K562 (cell line): ENCODE results near the gene FAM222A. TPM values are rescaled to one million over a fixed set of nuclear protein-coding genes. Genes with fewer than 3 reads are reported as not detected.

Experiments
- ATAC-seq: fragments of 200-7000 bp; cut with Tn5 transposase; 3 replicates; pipeline ENCODE4 v1.9.1; 2020; ENCODE audit warnings: moderate library complexity
- BruUV-seq: library from RNA; stranded (reverse); fragments of 400-500 nt; replicated peaks from 2 replicates; lab custom pipeline; 2021; lab: Mats Ljungman, UMichigan
- CTCF ChIA-PET: fragments of 300-600 bp; formaldehyde crosslinking; extraction: SDS; loops from one replicate; lab custom pipeline; 2021; ENCODE audit warnings: low intra/inter-chr PET ratio; lab: Yijun Ruan, JAX
- POLR2A ChIA-PET: fragments of 300-600, 350-650 bp; sonication (Branson Sonifier 250); formaldehyde crosslinking; extraction: SDS; loops from one replicate; lab custom pipeline; 2021; ENCODE audit warnings: antibody characterized with exemption, inconsistent platforms; lab: Yijun Ruan, JAX
- DNase-seq, 4 experiments: peaks; one replicate each; pipeline versions ENCODE4 v3.0.0 to v3.0.0-alpha.2; 2011 to 2018; ENCODE audit warnings: low spot score in 3 of 4, mixed read lengths in 3 of 4; ENCODE audit errors: extremely low read depth in 1 of 4
- FAIRE-seq: peaks from 2 replicates; lab custom pipeline; 2011; peaks lifted over from hg19 to GRCh38; lab: Jason Lieb, UNC
- H2AFZ ChIP-seq: 2 replicates; pipeline ENCODE4 v1.6.0; 2011; ENCODE audit warnings: low read depth, low read length, control low read depth, inconsistent platforms
- H3K27ac ChIP-seq: fragments of 200-600 bp; 3 replicates; pipeline ENCODE4 v1.8.0; 2011; ENCODE audit warnings: low read depth, mild to moderate bottlenecking, control low read depth, inconsistent platforms, low read length, moderate library complexity, mixed read lengths; ENCODE audit errors: extremely low read depth
- H3K27me3 ChIP-seq, 2 experiments: fragments of 300-600 bp in 1 of 2; 2 replicates in 1 of 2; 3 replicates in 1 of 2; pipeline versions ENCODE4 v1.6.0 to v1.8.0; 2011; ENCODE audit warnings: inconsistent platforms in 2 of 2, low read length in 2 of 2, mild to moderate bottlenecking in 1 of 2, mixed read lengths in 1 of 2, moderate library complexity in 1 of 2; ENCODE audit not compliant: control insufficient read depth in 2 of 2, insufficient read depth in 2 of 2
- H3K36me3 ChIP-seq: fragments of 300-600 bp; 3 replicates; pipeline ENCODE4 v1.8.0; 2011; ENCODE audit warnings: mild to moderate bottlenecking, low read length, inconsistent platforms; ENCODE audit not compliant: control insufficient read depth, insufficient read depth
- H3K4me1 ChIP-seq, 2 experiments: fragments of 200-600 bp in 1 of 2; replicated peaks in 1 of 2; 2 replicates in 1 of 2; 3 replicates in 1 of 2; pipeline versions ENCODE4 v1.5.1 to v1.8.0; 2011; ENCODE audit warnings: inconsistent platforms in 2 of 2, low read length in 2 of 2, mild to moderate bottlenecking in 1 of 2, mixed read lengths in 1 of 2, moderate library complexity in 1 of 2; ENCODE audit not compliant: control insufficient read depth in 2 of 2, insufficient read depth in 2 of 2
- H3K4me2 ChIP-seq: 2 replicates; pipeline ENCODE4 v1.6.1; 2011; ENCODE audit warnings: low read length, control low read depth, inconsistent platforms, mixed read lengths; ENCODE audit not compliant: insufficient read depth
- H3K4me3 ChIP-seq: fragments of 200-600 bp; sonication (generic), shearing (Covaris generic); 2 replicates; pipeline ENCODE4 v1.5.1; 2016; ENCODE audit warnings: control low read depth, inconsistent platforms
- H3K79me2 ChIP-seq: fragments of 200-600 bp; 3 replicates; pipeline ENCODE4 v1.8.0; 2011; ENCODE audit warnings: low read length, inconsistent platforms; ENCODE audit not compliant: control insufficient read depth, insufficient read depth
- H3K9ac ChIP-seq, 2 experiments: 2 replicates each; pipeline versions ENCODE4 v1.6.0 to v1.6.1; 2011; ENCODE audit warnings: low read depth in 2 of 2, low read length in 2 of 2, control low read depth in 1 of 2, inconsistent platforms in 1 of 2, mild to moderate bottlenecking in 1 of 2, mixed read lengths in 1 of 2; ENCODE audit not compliant: insufficient read depth in 1 of 2
- H3K9me1 ChIP-seq: one replicate; pipeline ENCODE4 v1.6.0; 2011; ENCODE audit warnings: inconsistent platforms, mild to moderate bottlenecking, low read length, moderate library complexity; ENCODE audit not compliant: control insufficient read depth, insufficient read depth
- H3K9me3 ChIP-seq: replicated peaks from 2 replicates; pipeline ENCODE4 v1.5.1; 2011; ENCODE audit warnings: low read depth, low read length, inconsistent platforms; ENCODE audit not compliant: control insufficient read depth, insufficient read depth
- H4K20me1 ChIP-seq: replicated peaks from 2 replicates; pipeline ENCODE4 v1.6.1; 2011; ENCODE audit warnings: low read length, inconsistent platforms, mixed read lengths; ENCODE audit not compliant: control insufficient read depth, insufficient read depth
- BHLHE40 ChIP-seq: IDR thresholded peaks from 2 replicates; pipeline ENCODE4 v1.6.1; 2011; ENCODE audit warnings: low read length, improper control_type of control experiment
- FOXK2 ChIP-seq, 2 experiments: fragments of 450-650 bp; IDR thresholded peaks in 1 of 2; conservative IDR thresholded peaks in 1 of 2; 2 replicates each; pipeline ENCODE4 v1.6.1; 2016; ENCODE audit warnings: low read depth in 2 of 2, mild to moderate bottlenecking in 1 of 2
- PHB ChIP-seq: fragments of 250-450 bp; sonication (Bioruptor Pico); IDR thresholded peaks from 2 replicates; pipeline ENCODE4 v1.5.0; 2021
- TGIF2 ChIP-seq: sonication (generic); formaldehyde crosslinking; IDR thresholded peaks from 2 replicates; pipeline ENCODE4 v1.8.1; 2022; ENCODE audit warnings: mild to moderate bottlenecking, missing genetic modification reagents, moderate library complexity
- ZC3H11A ChIP-seq: IDR thresholded peaks from 2 replicates; pipeline ENCODE4 v1.6.1; 2012; ENCODE audit warnings: low read depth, low read length, improper control_type of control experiment
- ZNF197 ChIP-seq: fragments of 200-800 bp; sonication (Bioruptor generic); IDR thresholded peaks from 2 replicates; pipeline ENCODE4 v1.6.1; 2016; ENCODE audit warnings: low read depth, missing genetic modification characterization, missing compliant biosample characterization
- WGBS: fragments of 100-300 bp; shearing (Covaris generic); methylation state at CpG from one replicate; pipeline ENCODE4 v1.1.6; 2016; ENCODE audit warnings: low coverage, mixed read lengths; ENCODE audit not compliant: insufficient coverage; ENCODE audit errors: missing lambda C conversion rate; 5-methylcytosine and 5-hydroxymethylcytosine counted together
- in situ Hi-C: fragments of 300-500 bp; cut with MboI; formaldehyde crosslinking; loops from 4 replicates; pipeline ENCODE4 v1.15.0; 2018; ENCODE audit warnings: inconsistent platforms, mixed read lengths
- intact Hi-C: fragments of 100-400 bp; cut with micrococcal nuclease; formaldehyde crosslinking; loops from 2 replicates; pipeline ENCODE4 v1.14.2; 2022
- polyA plus RNA-seq, 8 experiments: library from polyadenylated mRNA; depleted of rRNA in 4 of 8; stranded (reverse) in 5 of 8; unstranded in 3 of 8; fragments of >200 nt; fragmentation: Nextera tagmentation in 2 of 8; fragmentation: Illumina TruSeq in 1 of 8; extraction: Ambion mirVana in 2 of 8; extraction: Trizol in 1 of 8; gene quantifications; 2 replicates each; pipeline versions ENCODE4 v1.2.1 to v1.2.3, GENCODE V29; 2011 to 2014; ENCODE audit warnings: inconsistent platforms in 1 of 8, missing spikeins in 1 of 8
- total RNA-seq, 7 experiments: library from RNA; depleted of rRNA in 6 of 7; stranded (reverse); fragments of >200 nt in 6 of 7; fragmentation: Illumina TruSeq in 2 of 7; extraction: Trizol in 2 of 7; gene quantifications; 2 replicates each; pipeline versions ENCODE4 v1.2.1 to v1.2.3, GENCODE V29; 2011 to 2021; ENCODE audit warnings: low replicate concordance in 1 of 7
- TF ChIP-seq, protein P1 (sequence below), 2 experiments: fragments of 450-650 bp in 1 of 2; sonication (generic) in 1 of 2; formaldehyde crosslinking in 1 of 2; IDR thresholded peaks in 1 of 2; conservative IDR thresholded peaks in 1 of 2; 2 replicates each; pipeline versions ENCODE4 v1.6.1 to v1.8.1; 2016 to 2023; ENCODE audit warnings: mild to moderate bottlenecking in 2 of 2, moderate library complexity in 2 of 2, inconsistent platforms in 1 of 2, missing genetic modification reagents in 1 of 2
- TF ChIP-seq, protein P2 (sequence below): sonication (generic); formaldehyde crosslinking; IDR thresholded peaks from 2 replicates; pipeline ENCODE4 v1.8.1; 2023; ENCODE audit warnings: missing genetic modification reagents, mild to moderate bottlenecking, borderline replicate concordance
- TF ChIP-seq, protein P3 (sequence below): fragments of 450-650 bp; IDR thresholded peaks from 2 replicates; pipeline ENCODE4 v1.6.1; 2016; ENCODE audit warnings: low read depth, mild to moderate bottlenecking, moderate library complexity

Gene FAM222A
- total and polyA plus RNA-seq, 9 of the 15 experiments (the other 6 are each of a cell fraction or from before 2014, with no cell fraction given): 0.03 to 0.36 (median 0.12) TPM; not detected in 1

DNA sequence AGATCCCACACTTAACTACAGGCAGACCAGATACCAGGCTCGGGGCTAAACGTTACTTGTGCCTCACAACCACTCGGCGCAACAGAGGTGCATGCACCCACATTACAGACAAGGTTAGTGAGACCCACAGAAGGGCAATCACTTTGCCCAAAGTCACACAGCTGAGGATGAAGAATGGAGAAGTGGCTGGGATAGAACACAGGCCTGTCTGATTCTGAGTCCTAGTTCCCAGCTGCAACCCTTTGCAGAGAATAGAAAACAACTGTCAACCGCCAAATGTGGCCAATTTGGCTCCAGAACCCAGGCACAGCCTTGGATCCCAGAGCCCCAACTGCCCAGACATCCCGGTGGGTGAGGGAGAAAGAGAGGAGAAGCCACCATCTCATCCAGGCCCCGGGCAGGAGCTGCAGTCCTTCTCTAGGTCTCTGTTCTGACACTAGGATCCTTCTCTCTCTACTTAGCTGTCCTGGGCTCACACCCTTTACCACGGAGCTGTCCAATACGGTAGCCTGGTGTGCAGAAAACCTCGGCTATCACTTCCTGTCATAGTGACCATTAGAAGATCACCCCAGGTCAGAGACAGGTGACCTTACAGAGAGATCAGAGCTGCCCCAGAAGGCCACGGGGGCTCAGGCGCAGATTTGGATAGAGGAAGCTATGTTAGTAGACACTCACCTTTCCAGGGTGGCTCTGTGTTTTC, 59.1 kb downstream of the FAM222A start:
- ChIA-PET POLR2A (interaction anchor here (0.6 to 0.7 kb wide), 2 partner anchors 49 to 170 kb away, joined by 3 to 4 read pairs; no protein-coding TSS in a partner anchor), CTCF (no interaction called here)
- peaks cover 0 to 26% of the 10 kb centered on the region in 2 experiments; a peak in 3 of 5 replicates for H3K4me1 ChIP-seq
- no peak overlapping the region for H3K4me2 ChIP-seq
- FAIRE-seq (no peak), DNase-seq (no peak), ATAC-seq (peak; percentile 10; the same call in 1 of the 3 replicates)
- BruUV-seq: no TSS peak
- in situ Hi-C loops (loop anchor here (5.0 kb wide), 1 partner anchor 340 kb away; no protein-coding TSS in a partner anchor), intact Hi-C loops (no loop called here)
- no peaks in the 10 kb centered on the region for H3K9me3 ChIP-seq
- H4K20me1 ChIP-seq: peaks cover 12% of the 10 kb centered on the region; the same call in 1 of the 2 replicates
- no peak for TF ChIP-seq ZNF197 (CRISPR knock-in tag)
- TF ChIP-seq, protein P1, sequence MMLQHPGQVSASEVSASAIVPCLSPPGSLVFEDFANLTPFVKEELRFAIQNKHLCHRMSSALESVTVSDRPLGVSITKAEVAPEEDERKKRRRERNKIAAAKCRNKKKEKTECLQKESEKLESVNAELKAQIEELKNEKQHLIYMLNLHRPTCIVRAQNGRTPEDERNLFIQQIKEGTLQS (IDR thresholded peaks at IDR 0.05): no peak
- TF ChIP-seq, protein P1 (CRISPR knock-in tag; conservative IDR thresholded peaks at IDR 0.05): no peak
- TF ChIP-seq ZC3H11A: no peak
- no peak for TF ChIP-seq PHB
- TF ChIP-seq, protein P2, sequence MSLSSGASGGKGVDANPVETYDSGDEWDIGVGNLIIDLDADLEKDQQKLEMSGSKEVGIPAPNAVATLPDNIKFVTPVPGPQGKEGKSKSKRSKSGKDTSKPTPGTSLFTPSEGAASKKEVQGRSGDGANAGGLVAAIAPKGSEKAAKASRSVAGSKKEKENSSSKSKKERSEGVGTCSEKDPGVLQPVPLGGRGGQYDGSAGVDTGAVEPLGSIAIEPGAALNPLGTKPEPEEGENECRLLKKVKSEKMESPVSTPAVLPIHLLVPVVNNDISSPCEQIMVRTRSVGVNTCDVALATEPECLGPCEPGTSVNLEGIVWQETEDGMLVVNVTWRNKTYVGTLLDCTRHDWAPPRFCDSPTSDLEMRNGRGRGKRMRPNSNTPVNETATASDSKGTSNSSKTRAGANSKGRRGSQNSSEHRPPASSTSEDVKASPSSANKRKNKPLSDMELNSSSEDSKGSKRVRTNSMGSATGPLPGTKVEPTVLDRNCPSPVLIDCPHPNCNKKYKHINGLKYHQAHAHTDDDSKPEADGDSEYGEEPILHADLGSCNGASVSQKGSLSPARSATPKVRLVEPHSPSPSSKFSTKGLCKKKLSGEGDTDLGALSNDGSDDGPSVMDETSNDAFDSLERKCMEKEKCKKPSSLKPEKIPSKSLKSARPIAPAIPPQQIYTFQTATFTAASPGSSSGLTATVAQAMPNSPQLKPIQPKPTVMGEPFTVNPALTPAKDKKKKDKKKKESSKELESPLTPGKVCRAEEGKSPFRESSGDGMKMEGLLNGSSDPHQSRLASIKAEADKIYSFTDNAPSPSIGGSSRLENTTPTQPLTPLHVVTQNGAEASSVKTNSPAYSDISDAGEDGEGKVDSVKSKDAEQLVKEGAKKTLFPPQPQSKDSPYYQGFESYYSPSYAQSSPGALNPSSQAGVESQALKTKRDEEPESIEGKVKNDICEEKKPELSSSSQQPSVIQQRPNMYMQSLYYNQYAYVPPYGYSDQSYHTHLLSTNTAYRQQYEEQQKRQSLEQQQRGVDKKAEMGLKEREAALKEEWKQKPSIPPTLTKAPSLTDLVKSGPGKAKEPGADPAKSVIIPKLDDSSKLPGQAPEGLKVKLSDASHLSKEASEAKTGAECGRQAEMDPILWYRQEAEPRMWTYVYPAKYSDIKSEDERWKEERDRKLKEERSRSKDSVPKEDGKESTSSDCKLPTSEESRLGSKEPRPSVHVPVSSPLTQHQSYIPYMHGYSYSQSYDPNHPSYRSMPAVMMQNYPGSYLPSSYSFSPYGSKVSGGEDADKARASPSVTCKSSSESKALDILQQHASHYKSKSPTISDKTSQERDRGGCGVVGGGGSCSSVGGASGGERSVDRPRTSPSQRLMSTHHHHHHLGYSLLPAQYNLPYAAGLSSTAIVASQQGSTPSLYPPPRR (CRISPR knock-in tag): no peak
- no peak for TF ChIP-seq TGIF2 (CRISPR knock-in tag)
- no peak for TF ChIP-seq BHLHE40
- no peak for TF ChIP-seq FOXK2 (conservative IDR thresholded peaks at IDR 0.05 in 1 of 2, IDR thresholded peaks at IDR 0.05 in 1 of 2; ENCODE audit: low read depth in 2 of 2)
- TF ChIP-seq, protein P3, sequence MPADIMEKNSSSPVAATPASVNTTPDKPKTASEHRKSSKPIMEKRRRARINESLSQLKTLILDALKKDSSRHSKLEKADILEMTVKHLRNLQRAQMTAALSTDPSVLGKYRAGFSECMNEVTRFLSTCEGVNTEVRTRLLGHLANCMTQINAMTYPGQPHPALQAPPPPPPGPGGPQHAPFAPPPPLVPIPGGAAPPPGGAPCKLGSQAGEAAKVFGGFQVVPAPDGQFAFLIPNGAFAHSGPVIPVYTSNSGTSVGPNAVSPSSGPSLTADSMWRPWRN: no peak
- H3K27me3 ChIP-seq: peaks cover 13 to 56% of the 10 kb centered on the region in 2 experiments; a peak in 4 of 5 replicates
- H3K36me3 ChIP-seq: no peaks in the 10 kb centered on the region
- H3K4me3 ChIP-seq: no peak overlapping the region
- no peaks in the 10 kb centered on the region for H3K9me1 ChIP-seq
- H3K79me2 ChIP-seq: no peaks in the 10 kb centered on the region
- H3K9ac ChIP-seq: no peak overlapping the region
- H3K27ac ChIP-seq: no peak overlapping the region
- no peak overlapping the region for H2AFZ ChIP-seq
- 2% methylated on average over 12 of the region's 12 CpGs for WGBS
